HG03520 (cell line): ENCODE measurements around the gene MTIF2.
"Not testable (repeated sequence)": the region's sequence is repeated elsewhere in the genome, so short reads cannot be mapped to it uniquely, and the experiment has no call there.

Experiments
- ATAC-seq: cut with Tn5 transposase; IDR thresholded peaks from one replicate; pipeline ENCODE4 v1.9.1; 2021; ENCODE audit warnings: mild to moderate bottlenecking, moderate library complexity; ENCODE audit not compliant: unreplicated experiment

The MTIF2 gene

GRCh38 chr2:55204536-55204935 is 64.5 kb downstream of the MTIF2 start:
- no peak for ATAC-seq

GRCh38 chr2:55200416-55200815 is 68.6 kb downstream of the MTIF2 start:
- ATAC-seq: no peak

- ATAC-seq: no peak
Measured at GRCh38 chr2:55196526-55196925, 72.5 kb downstream of the MTIF2 start.

- not testable (repeated sequence) for ATAC-seq
Measured at GRCh38 chr2:55191888-55192287, 77.1 kb downstream of the MTIF2 start.

- not testable (repeated sequence) for ATAC-seq
Measured at GRCh38 chr2:55186837-55187236, 82.2 kb downstream of the MTIF2 start.
